ENCODE results near the gene PPP1R3C.

Gene PPP1R3C

DNA sequence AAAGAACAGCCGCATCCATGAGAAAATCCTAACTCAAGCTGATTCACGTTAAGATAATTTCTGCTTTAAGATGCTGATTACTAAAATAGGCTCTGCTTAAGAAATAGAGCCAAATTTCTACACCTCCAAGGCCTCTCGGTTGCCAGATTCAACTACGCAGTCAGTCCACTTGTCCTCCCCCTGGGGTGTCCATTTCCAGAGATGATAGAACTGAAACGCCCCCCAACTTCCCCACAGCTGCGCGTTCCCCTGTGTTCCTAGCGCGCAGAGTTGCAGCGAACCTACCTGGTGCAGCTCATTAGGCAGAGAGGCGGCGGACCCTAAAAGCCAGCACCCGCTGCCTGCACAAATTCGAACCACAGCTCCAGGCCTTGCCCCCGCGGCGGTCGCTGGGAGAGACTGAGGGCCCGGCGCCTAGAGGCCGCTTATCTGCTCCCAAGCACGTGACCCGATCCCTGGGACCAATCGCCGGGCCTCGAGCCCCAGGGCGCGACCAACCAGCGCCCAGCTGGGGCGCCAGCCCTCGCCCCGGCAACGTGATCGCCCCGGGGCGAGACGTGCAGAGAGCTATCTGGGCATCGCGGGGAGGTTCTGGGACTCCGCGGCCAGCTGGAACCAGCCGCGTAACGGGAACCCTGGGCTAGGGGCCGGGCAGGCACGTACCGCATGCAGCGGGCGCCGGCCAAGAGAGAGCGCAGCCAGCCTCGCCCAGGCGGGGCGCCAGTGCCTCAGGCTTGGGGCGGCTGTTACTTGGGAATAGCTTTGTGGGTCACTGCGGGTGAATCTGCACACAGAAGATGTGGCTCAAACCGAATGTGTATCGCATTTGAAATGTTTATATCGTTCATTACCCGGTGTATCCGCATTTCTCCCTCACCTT, at the start of gene PPP1R3C:
Gene PPP1R3C, minus strand, starts transcription at position 401 of the 880 bp plus-strand sequence. Its CDS starts 102 bp downstream, at position 299.
- peak; percentile 35 to 50 for DNase-seq (ENCODE audit: low read depth in 2 of 2)

DNA sequence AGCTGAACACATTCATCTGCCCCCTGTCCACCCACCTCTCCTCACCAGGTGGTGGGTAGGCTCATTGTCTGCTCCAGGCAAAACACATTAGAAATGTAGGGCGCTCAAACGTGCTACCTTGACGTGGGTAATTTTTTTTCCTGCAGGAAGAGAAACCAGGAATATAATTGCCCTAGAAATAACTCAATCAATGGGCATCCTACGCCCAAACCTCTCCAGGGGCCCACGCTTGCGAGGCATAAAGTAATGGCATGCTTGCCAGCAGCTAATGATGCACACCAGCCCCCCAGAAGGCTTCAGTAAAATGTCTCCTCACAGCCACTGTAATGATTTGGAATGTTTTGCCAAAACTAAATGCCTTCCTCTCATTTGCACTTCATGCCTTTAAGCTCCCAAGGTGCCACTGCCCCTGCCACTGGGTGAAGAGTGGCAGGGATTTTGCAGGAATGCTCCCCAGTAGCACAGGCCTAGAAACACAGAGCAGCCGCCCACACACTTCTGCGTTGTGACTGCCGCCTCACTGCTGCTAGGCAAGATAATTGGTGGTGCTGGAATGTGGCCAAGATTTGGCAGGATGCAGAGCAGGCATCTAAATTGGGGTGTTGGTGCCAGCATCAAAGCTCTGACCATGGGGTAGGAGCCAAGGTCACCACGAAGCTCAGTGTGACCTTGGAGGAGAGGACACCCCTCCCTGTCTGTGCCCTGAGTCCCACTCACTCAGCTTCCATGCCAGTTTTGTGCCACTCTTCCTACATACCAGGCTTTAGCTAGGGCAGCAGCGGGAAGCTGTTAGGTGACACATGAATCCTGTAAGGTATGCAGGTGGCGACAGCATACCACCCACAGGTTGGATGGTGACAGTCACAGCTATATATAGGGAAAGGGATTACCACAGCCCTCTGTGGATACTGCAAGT, 48.7 kb upstream of the PPP1R3C start:
- DNase-seq (ENCODE audit: low read depth in 2 of 2), result no peak

DNA sequence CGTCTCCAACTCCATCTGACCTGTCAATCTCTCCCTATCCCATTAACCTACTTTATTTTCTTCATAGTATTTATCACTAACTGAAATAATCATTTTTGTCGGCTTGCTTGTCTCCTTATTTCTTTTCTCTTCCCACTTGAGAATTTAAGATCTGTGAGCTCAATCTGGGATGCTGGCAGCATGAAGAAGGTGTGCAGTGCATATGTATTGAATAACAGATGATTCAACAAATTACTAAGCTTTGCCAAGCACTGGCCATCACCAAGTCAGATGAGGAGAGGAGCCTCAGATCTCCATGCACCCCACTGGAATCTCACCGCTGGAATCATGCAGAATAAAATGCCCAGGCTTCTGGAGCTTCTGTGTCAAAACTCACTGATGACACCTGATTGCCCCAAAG, 47.6 kb upstream of the PPP1R3C start:
- DNase-seq (ENCODE audit: low read depth in 2 of 2), result no peak

DNA sequence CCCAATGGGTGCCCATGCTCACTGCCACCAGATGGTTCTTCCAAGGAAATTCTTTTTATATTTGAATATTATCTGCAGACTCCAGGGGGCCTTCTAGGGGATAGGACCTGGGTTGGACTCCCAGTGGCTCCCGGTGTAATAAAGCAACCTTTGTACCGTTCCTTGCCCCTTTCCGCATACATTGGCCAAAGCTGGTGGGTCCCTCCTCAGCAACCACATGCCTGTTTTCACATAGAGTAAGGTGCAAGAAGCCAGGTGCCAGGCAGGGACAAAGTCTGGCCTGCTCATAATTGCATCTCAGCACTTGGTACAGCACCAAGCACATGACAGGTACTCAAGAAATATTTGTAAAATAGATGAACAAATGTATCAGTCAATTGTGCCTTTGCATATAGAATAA, 46.4 kb upstream of the PPP1R3C start:
- no peak for DNase-seq (ENCODE audit: low read depth in 2 of 2)

DNA sequence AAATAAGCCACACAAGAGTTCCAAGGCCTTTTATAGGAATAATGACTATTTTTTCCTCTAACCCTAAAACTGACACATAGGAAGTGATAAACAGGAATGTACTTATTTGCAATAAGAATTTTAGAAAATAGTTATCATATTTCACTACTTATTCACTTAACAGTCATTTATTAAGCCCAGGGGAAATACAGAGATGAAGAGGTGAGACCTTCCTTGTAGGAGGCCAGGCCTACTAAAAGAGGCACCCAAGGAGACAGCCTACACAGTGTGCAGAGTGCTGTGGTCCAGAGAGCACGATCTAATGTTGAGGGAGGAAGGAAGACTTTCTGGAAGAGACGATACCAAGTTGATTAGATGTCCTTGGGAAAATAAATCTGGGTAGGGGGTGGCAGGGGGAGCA, 45.0 kb upstream of the PPP1R3C start:
- no peak for DNase-seq (ENCODE audit: low read depth in 2 of 2)

DNA sequence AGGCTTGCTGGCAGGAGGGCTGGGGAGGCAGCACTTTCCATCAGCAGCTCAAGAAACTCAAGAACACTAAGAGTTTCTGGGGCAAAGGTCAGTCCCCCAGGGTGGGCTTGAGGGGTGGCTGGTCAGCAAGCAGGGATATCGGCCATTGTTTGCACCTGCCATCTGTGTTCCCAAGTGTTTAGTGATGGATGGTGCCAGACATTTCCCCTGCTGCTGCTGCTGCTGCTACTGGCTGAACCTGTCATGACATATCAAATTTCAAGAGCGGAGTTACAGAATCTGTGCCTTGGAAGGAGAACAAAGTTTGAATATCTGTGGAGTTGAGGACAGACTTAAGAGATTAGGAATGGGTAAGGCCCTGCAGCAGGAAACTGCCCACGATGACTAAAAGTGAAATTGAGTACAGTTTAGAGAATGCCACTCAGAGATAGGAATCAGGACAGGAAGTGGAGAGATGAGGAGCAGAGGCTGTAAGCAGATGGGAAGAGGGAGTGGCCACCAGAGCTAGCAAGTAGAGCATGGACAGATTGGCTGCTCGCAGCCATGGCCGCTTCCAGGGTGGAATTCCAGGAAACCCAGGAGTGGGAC, 39.2 kb upstream of the PPP1R3C start:
- DNase-seq (ENCODE audit: low read depth in 2 of 2), result no peak

DNA sequence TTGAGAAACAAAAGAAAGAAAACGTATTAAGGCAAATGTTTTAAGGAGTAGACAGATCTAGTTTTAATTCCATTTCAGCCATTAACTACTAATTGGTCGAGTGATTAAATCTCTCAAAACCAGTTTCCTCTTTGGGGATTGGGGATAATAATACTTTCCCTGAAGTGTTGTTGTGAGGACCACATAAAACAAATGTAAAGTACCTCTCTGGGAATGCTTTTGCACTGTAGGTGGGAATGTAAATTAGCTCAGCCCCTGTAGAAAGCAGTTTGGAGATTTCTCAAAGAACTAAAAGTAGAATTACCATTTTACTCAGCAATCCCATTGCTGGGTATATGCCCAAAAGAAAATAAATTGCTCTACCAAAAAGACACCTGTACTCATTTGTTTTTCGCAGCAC, 36.0 kb upstream of the PPP1R3C start:
- no peak for DNase-seq (ENCODE audit: low read depth in 2 of 2)

DNA sequence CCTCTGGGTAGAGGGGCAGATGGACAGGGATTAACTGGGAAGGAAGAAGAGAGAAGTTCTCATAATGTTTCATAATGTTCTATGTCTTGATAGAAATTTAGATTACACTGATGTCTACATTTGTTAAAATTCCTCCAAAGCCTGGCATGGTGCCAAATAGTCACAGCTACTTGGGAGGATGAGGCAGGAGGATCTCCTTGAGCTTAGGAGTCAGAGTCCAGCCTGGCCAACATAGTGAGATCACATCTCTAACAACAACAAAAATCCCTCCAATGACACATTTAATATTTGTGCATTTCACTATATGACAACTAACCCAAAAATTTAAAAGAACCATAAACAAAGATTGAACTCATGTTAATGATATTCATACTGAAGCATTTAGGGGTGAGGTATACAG, 33.0 kb upstream of the PPP1R3C start:
- DNase-seq (ENCODE audit: low read depth in 2 of 2), result no peak

DNA sequence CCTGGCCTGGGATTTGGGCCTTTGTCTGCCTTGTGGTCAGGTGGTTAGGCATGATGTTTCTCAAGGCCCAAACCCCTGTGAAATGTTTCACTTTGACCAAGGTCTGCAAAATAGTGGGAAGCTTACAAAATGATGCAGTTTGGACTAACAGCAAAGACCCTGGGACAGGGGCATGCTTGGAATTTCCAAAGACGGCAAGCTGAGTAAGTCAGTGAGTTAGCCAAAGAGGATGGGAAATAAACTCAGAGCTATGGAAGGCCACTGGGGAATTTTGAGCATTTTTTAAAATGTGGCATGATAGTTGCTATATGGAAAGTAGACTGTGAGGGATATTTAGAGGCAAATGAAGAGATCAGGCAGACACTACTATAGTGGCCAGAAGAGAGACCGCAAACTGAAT, 31.6 kb upstream of the PPP1R3C start:
- no peak for DNase-seq (ENCODE audit: low read depth in 2 of 2)

DNA sequence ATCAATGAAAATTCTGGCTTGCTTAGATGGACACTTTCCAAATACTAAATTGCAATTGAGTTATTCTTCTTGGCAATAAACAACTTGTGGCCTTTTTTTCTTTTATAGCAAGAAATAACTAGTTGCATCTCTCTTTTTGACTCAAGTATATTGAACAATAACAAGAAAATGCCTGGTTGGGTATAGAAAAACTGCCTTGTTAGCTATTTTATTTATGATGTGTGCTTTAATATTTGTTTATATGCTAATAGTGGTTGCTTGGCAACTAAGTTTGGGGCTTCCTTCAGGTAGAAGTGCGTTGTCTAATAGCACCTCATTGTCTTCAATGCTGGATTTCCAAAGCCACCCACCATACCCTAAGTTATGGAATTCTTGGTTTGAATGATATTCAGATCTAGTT, 30.1 kb upstream of the PPP1R3C start:
- no peak for DNase-seq (ENCODE audit: low read depth in 2 of 2)

DNA sequence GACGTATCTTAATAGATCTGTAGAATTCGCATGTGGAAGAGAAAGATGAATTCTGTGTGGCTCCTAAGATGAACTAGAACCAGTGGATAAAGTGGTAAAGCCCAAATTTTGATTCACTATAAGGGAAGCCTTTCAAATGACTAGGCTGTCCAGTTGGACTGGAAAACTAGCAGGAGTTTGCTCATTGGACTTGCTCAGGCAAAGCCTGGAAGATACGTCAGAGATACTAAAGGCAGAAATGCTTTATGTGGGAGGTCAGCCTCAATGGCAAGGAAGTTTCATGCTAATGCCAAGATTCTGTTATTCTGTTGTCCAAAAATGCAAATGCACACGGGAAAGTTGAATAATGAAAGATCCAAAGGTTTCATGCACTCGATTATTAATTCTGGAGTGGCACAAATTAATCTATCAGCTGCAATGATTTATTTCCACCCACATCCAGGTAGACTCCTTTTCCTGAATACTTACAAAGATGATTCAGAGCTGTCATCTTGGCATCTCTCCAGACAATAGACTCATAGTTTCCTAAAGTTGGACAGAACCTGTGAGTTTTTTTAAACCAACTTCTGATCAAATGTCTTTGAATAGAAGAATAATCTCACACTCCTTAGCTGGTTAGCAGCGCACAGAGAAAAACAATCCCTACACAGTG, 20.5 kb upstream of the PPP1R3C start:
- no peak for DNase-seq (ENCODE audit: low read depth in 2 of 2)

DNA sequence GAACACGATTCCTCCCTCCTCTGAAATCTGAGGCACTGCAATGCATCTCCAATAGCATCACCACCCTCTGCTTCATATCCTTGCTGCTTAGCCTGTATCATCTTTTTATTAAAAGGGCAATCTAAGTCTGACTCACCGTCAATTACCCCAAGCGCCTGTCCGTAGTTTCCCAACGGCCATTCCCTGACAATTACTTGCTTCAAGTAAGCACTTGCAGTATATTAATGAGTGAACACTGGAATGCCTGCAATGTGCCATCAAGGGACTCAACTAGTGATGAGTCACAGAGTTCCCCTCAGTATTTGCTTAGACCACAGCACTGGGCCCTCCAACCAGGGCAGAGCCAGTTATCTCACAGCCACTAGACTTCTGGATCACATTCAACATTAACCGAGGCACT, 19.5 kb upstream of the PPP1R3C start:
- no peak for DNase-seq (ENCODE audit: low read depth in 2 of 2)

DNA sequence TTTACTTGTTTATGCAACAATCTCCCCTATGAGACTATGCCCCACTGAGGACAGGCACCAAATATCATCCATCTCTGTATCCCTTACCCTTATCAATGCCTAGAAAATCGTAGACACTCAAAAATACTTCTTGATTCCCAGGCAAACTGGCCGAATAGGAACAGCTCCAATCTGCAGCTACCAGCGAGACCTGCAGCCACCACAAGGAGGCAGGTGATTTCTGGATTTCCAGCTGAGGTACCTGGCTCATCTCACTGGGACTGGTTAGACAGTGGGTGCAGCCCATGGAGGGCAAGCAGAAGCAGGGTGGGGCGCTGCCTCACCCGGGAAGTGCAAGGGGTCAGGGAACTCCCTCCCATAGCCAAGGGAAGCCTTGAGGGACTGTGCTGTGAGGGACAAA, 10.8 kb upstream of the PPP1R3C start:
- DNase-seq (ENCODE audit: low read depth in 2 of 2), result no peak

DNA sequence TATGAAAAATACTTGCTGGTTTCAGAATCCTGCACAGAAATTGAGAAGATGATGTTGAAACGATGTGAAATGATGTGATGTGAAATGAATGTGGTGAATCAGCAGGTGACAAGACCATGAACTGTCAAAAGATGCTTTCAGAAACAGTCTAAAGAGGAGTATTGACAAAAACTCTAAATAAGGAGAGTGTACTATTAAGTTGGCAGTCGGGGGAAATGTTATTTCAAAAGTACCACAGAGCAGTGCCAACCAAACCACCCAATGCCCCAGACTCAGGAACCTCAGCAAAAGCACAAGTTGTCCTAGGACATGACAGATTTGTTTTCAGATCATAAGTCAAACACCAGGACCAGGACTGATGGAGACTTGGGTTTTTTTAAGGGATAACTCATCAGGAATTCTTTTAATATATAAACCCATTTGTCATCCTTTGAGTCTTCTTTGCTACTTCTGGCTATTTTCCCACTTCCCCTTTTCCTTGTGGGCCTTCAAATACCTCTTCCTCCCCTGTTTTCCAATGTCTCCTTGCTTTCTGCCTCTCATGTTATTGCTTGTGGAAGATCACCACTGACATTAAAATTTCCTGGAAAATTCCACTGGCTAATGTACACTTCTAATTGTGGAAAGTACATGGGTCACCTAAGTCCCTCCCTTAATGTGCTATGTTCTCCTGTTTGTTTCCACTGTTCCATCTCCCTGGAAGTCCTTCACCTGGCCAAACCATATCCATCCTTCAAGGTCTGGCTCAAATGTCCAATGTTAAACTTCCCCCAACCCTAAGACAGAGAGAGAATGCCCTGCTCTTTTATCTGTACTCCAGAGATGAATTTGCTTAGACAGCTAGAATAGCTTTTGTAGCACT, 10.2 kb upstream of the PPP1R3C start:
- no peak for DNase-seq (ENCODE audit: low read depth in 2 of 2)

DNA sequence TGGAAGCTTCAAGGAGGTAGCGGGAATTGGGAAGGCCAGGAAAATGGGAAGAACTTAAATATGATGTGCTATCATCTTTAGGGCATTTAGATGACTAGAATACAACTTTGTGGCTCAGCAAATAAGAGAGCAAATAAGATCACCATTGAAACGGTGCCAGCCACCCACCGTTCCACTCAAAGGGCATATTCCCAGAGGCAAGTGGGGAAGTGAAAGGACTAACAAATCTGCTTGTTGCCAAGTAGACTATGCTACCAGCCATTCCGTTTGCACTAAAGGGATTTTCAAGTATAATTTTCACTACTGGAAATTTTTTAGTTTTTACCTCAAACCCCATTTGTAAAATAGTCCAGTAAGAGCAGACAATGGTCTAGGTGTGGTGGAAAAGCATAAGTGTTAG, 4.0 kb upstream of the PPP1R3C start:
- no peak for DNase-seq (ENCODE audit: low read depth in 2 of 2)

DNA sequence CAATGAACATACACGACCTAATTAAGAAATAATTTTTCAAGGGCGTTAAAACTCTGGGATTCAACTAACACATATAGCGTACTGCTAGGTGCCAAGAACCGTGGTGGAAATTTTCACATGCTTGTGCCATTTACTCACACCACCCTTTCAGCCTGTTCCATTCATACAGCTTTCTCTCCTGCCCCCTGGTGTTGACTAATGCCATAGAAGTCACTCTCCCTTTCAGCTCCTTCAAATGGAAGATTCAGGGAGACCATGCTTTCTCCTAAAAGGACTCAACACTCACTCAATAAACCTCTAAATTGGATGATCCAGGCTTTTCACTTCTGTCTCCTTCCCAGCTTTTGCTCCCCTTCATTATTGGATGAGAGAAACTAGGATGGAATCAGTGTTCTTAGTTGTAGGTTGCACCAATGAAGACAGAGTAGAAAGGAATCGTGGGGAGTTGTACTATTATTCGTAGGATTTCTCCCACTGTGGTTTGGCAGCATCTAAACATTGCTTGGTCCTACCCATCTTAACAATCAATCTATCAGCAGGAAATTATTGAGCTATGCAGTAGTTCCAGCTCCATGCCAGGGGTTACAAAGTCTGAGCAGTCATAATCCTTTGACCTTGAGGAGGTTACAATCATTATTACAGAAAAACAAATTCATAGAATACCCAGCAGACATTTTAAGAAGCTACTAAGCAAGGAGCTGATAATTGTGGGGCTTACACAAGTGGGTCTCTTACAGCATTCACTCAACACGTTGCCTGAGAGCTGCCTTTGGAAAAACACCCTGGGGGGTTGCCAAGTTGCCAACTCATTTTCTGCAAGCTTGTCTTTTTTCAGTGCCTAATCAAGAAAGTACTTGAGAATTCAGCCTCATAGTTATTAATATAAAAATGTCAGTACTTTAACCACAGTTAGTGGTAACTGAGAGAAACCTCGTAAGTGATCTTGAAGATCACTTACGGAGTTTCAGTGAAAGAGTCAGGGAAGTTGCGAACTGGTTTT, 2.8 kb upstream of the PPP1R3C start:
- DNase-seq (ENCODE audit: low read depth in 2 of 2), result peak; percentile 12 to 42

DNA sequence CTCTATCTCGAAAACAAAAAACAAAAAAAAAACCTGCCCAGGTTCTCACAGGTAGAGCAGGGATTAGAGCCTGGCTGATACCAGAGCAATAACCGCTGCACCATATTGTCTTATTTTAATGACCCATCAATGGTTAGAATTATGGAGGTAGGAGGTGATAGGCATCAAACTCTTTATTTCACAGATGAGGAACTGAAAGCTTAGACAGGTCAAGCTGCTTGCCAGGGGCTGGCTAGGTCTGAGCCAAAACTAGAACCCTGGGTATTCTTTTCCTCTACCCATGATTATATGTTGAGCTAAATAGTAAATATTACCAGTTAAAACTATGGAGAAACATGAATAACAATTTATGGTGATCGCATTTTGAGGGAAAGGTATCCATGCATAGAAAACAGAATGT, 2.0 kb upstream of the PPP1R3C start:
- DNase-seq (ENCODE audit: low read depth in 2 of 2), result no peak

DNA sequence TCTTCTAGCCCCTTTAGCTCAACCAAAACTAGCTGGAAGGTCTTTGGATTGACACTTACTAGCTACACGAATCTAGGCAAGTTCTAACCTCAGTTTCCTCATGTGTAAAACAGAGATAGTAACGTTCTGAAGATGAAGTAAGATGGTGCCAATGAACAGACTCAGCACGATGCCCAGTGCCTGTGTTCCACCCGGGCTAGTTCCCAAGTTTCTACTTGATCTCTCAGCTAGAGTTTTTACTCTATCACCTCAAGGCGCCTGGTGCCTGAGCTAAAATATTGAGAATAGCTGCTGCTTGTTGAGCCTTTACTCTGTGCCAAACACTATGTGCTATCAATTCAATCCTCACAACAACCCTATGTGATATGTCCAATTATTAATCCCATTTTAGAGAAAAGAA, 1.4 kb upstream of the PPP1R3C start:
- DNase-seq (ENCODE audit: low read depth in 2 of 2), result no peak

DNA sequence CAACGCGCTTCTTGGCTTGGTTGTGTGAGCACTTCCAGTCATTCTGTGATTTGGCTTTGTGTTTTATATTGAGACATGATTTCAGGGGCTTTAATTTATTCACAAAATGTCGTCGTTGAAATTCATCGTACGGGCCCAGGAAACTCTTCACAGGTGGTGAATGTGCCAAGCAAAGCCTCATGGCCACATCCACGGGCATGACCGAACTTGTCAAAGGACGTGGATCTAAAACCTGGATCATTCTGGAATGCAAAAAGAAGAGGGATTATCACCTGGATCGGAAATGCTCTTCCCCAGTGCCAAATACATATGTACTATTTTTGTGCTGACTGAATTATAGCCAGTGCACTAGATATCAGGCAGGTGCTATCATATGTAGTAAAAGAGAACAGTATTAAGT, 2.2 kb downstream of the PPP1R3C start:
- no peak for DNase-seq (ENCODE audit: low read depth in 2 of 2)

All from stimulated activated CD4-positive, alpha-beta T cell treated with anti-CD3 and anti-CD28 coated beads, Interleukin-15, amount 100 ng/mL, for 48 hours (primary cell).